ENCODE data around the gene CARM1.
"Not testable (repeated sequence)": the region's sequence is repeated elsewhere in the genome, so short reads cannot be mapped to it uniquely, and the experiment has no call there.

CARM1 gene

GRCh38 chr19:10836479-10837330, 34.6 kb upstream of the CARM1 start:
- peak; percentile 23 for ATAC-seq
- peaks cover 17% of the 10 kb centered on the region for H3K4me1 Mint-ChIP-seq
- peaks cover 4% of the 10 kb centered on the region for H3K27me3 Mint-ChIP-seq
- peaks cover 13% of the 10 kb centered on the region for H3K36me3 Mint-ChIP-seq (ENCODE audit: low read depth)
- H3K9me3 Mint-ChIP-seq = peaks cover 12% of the 10 kb centered on the region
- peak overlapping the region; percentile 92 for H3K4me3 Mint-ChIP-seq
- DNase-seq = peak; percentile 83
- H3K27ac Mint-ChIP-seq = peak overlapping the region; percentile 99

GRCh38 chr19:10837649-10838048, 33.7 kb upstream of the CARM1 start:
- Mint-ChIP-seq H3K36me3 (ENCODE audit: low read depth) (peaks cover 11% of the 10 kb centered on the region), H3K4me1 (peaks cover 17% of the 10 kb centered on the region), H3K9me3 (peaks cover 12% of the 10 kb centered on the region)
- not testable (repeated sequence) for H3K27ac Mint-ChIP-seq, DNase-seq, ATAC-seq, H3K27me3 Mint-ChIP-seq, H3K4me3 Mint-ChIP-seq

GRCh38 chr19:10838377-10838776, 33.0 kb upstream of the CARM1 start:
- H3K27ac Mint-ChIP-seq = no peak overlapping the region
- peaks cover 12% of the 10 kb centered on the region for H3K9me3 Mint-ChIP-seq
- peaks cover 17% of the 10 kb centered on the region for H3K4me1 Mint-ChIP-seq
- peaks cover 4% of the 10 kb centered on the region for H3K27me3 Mint-ChIP-seq
- H3K36me3 Mint-ChIP-seq (ENCODE audit: low read depth) = peaks cover 8% of the 10 kb centered on the region
- DNase-seq (no peak), ATAC-seq (no peak)
- no peak overlapping the region for H3K4me3 Mint-ChIP-seq

DNA sequence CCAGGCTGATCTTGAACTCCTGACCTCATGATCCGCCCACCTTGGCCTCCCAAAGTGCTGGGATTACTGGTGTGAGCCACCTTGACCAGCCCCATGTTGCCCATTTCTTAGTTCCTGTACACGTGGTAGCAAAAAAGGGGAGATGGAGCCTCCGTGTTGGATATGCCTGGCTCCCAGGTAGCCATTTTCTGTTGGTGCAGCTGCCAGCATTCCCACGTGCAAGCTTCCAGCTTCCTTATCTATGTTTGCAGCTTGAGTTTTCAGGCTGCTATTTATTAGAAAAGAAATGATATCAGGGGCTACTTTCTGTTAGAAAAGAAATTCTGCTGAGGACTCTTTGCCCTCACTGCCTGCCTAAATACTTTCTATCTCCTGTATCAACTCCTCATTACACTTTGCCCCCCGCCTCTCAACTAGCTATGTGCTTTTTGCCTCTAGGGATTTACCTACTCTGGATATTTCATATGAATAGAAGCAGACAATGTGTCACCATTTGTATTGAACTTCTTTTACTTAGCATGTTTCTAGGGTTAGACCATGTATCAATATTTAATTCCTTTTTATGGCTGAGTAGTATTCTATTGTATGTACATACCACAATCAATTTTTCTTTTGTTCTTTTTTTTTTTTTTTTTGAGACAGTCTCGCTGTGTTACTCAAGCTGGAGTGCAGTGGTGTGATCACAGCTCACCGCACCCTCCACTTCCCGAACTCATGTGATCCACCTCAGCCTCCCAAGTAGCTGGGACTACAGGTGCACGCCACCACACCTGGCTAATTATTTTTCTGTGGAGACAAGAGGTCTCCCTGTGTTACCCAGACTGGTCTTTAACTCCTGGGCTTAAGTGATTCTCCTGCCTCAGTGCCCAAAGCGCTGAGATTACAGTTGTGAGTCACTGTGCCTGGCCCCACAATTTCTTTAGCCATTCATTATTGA, 32.0 kb upstream of the CARM1 start:
- Mint-ChIP-seq H3K36me3 (ENCODE audit: low read depth) (peaks cover 10% of the 10 kb centered on the region), H3K27me3 (peaks cover 4% of the 10 kb centered on the region), H3K4me3 (no peak overlapping the region), H3K27ac (no peak overlapping the region), H3K9me3 (peaks cover 12% of the 10 kb centered on the region), H3K4me1 (peaks cover 17% of the 10 kb centered on the region)
- DNase-seq (no peak), ATAC-seq (no peak)

GRCh38 chr19:10842788-10843187, 28.6 kb upstream of the CARM1 start:
- Mint-ChIP-seq H3K27ac (no peak overlapping the region), H3K4me3 (no peak overlapping the region), H3K9me3 (peaks cover 4% of the 10 kb centered on the region), H3K36me3 (ENCODE audit: low read depth) (peaks cover 2% of the 10 kb centered on the region), H3K27me3 (peaks cover 3% of the 10 kb centered on the region), H3K4me1 (peaks cover 2% of the 10 kb centered on the region)
- no peak for ATAC-seq
- no peak for DNase-seq

DNA sequence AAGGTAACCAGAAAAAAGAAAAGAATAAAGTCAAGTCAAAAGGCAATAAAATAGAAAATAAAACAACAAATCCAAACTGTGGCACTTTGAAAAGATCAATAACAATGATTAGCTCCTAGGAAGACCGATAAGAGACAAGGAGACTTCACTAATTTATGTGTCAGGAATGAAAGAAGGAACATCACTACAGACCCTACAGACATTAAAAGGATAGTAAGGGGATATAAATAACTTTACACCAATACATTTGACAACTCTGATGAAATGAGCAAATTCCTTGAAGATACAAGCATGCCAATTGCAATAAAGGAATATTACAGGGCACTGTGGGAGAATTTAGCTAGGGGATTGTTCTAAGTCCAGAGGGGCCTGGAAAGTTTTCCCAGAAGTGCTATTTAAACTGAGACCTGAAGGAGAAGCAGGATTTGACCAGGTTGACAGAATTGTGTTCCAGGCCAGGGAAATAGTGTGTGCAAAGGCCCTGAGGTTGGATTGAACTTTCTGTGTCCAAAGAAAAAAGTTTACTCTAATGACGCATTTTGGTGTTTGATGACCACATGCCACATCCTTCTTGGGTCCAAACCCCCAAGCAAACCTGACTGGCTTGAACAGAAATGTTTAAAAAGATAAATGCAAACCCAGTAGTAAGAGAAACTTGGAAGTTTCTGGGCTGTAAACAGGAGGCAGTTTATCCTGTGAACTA, 24.7 kb upstream of the CARM1 start:
- peaks cover 10% of the 10 kb centered on the region for H3K4me1 Mint-ChIP-seq
- H3K36me3 Mint-ChIP-seq (ENCODE audit: low read depth) = peaks cover 2% of the 10 kb centered on the region
- H3K27me3 Mint-ChIP-seq = peaks cover 3% of the 10 kb centered on the region
- H3K27ac Mint-ChIP-seq = no peak overlapping the region
- ATAC-seq = no peak
- no peak overlapping the region for H3K4me3 Mint-ChIP-seq
- H3K9me3 Mint-ChIP-seq = no peaks in the 10 kb centered on the region
- DNase-seq = no peak

- peak within 1 kb of the TSS; percentile 39 for H3K4me3 Mint-ChIP-seq
Measured at GRCh38 chr19:10848230-10848856, 23.0 kb upstream of the CARM1 start, which contains the start of gene C19orf38. Gene C19orf38 (plus strand): TSS chr19:10848415. CDS start chr19:10848509, 94 bp downstream.

DNA sequence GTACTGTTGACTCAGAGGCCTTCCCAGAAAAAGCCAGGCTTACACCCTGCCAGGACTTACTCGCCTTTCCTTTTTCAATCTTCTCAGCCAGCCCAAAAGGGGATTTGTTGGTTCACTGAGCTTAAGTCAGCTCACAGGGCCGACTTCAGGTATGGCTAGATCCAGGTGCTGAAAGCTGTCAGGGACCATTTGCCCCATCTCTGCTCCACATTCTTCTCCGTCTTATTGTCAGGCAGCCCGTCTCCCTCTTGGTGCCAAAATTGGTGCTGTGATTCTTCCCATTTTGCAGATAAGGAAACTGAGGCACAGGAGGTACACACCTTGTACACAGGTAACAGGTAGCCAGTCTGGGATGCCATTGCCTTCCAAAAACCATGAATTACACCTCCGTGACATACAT, 20.7 kb upstream of the CARM1 start:
- no peaks in the 10 kb centered on the region for H3K9me3 Mint-ChIP-seq
- no peaks in the 10 kb centered on the region for H3K36me3 Mint-ChIP-seq (ENCODE audit: low read depth)
- no peak overlapping the region for H3K4me3 Mint-ChIP-seq
- H3K27me3 Mint-ChIP-seq = no peaks in the 10 kb centered on the region
- H3K27ac Mint-ChIP-seq = no peak overlapping the region
- peaks cover 10% of the 10 kb centered on the region for H3K4me1 Mint-ChIP-seq
- no peak for DNase-seq
- ATAC-seq = no peak

More at GRCh38 chr19:10848230-10848856, 23.0 kb upstream of the CARM1 start, which contains the start of gene C19orf38:
- H3K27me3 Mint-ChIP-seq = peaks cover 3% of the 10 kb centered on the region
- DNase-seq (no peak), ATAC-seq (peak; percentile 67)
- H3K9me3 Mint-ChIP-seq = no peaks in the 10 kb centered on the region
- no peak within 1 kb of the TSS for H3K27ac Mint-ChIP-seq
- H3K4me1 Mint-ChIP-seq = peaks cover 10% of the 10 kb centered on the region
- peaks cover 2% of the 10 kb centered on the region for H3K36me3 Mint-ChIP-seq (ENCODE audit: low read depth)

DNA sequence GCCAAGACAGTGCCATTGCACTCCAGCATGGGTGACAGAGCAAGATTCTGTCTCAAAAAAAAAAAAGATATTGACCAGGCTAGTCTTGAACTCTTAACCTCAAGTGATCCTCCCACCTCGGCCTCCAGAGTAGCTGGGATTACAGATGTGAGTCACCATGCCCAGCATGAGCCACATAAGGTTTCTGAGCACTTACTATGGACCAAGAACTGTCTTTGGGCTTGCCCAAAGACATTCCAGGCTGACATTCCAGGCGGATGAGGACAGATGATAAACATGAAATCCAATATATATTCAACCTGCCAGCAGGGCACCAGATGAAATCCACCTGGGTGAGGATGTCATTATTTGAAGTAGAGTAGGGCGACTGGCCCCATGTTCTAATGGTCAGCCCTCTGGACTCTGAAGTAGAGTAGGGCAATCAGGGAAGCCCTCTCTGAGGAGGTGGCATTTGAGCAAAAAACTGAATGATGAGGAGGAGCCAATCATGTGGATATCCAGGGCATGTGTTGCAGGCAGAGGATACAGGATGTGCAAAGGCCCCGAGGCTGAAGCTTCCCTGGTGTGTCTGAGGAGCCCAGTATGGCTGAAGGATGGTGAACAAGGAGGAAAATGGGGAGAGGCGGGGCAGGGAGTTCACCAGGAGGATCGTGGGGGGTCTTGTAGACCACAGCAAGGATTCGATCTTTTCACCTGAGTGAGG, 19.1 kb upstream of the CARM1 start:
- Mint-ChIP-seq H3K27ac (no peak overlapping the region), H3K4me3 (no peak overlapping the region), H3K9me3 (no peaks in the 10 kb centered on the region), H3K36me3 (ENCODE audit: low read depth) (no peaks in the 10 kb centered on the region), H3K4me1 (peaks cover 10% of the 10 kb centered on the region), H3K27me3 (no peaks in the 10 kb centered on the region)
- DNase-seq (no peak), ATAC-seq (no peak)

DNA sequence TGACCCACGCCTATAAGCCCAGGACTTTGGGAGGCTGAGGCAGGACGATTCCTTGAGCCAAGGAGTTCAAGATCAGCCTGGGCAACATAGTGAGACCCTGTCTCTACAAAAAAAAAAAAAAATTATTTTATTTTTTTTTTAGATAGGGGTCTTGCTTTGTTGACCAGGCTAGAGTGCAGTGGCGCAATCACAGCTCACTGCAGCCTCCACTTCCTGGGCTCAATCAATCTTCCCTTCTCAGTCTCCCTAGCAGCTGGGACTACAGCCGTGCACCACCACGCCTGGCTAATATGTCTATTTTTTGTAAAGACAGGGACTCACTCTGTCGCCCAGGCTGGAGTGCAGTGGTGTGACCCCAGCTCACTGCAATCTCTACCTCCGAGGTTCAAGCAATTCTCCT, 18.4 kb upstream of the CARM1 start:
- H3K4me1 Mint-ChIP-seq = peaks cover 8% of the 10 kb centered on the region
- H3K36me3 Mint-ChIP-seq (ENCODE audit: low read depth) = no peaks in the 10 kb centered on the region
- H3K9me3 Mint-ChIP-seq = no peaks in the 10 kb centered on the region
- H3K27ac Mint-ChIP-seq = no peak overlapping the region
- H3K4me3 Mint-ChIP-seq = no peak overlapping the region
- no peaks in the 10 kb centered on the region for H3K27me3 Mint-ChIP-seq
- ATAC-seq (no peak), DNase-seq (no peak)

DNA sequence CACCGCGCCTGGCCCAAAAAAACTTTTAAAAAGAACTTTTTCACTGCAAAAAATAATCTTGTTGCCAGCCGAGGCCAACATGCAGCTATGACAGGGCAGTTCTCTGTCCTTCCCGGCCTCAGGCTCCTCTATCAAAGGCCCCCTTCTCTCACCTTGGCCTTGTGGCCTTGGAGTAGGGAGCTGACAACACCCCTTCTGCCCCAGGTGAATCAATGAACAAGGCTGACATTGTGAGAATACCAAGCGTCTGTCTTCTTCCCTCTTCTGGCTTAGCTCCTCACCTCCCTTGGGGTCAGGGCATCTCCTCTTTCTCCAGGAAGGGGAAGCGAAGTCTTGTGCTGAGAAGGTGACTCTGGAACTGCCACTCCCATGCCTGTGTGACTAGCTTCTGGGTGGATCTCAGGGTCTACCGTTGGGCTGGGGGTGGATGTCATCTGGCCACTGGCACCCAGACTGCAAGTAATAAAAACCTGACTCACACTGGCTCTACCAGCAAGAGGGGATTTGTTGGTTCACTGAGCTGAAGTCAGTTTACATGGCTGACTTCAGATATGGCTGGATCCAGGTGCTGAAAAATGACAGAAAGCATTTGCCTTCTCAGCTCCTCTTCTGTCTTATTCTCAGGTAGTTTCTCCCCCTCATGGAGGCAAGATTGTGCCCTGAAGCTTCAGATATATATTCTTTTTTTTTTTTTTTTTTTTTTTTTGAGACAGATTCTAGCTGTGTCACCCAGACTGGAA, 16.8 kb upstream of the CARM1 start:
- H3K36me3 Mint-ChIP-seq (ENCODE audit: low read depth) = no peaks in the 10 kb centered on the region
- no peak for ATAC-seq
- H3K4me1 Mint-ChIP-seq = no peaks in the 10 kb centered on the region
- no peaks in the 10 kb centered on the region for H3K27me3 Mint-ChIP-seq
- no peak overlapping the region for H3K4me3 Mint-ChIP-seq
- DNase-seq = no peak
- no peak overlapping the region for H3K27ac Mint-ChIP-seq
- no peaks in the 10 kb centered on the region for H3K9me3 Mint-ChIP-seq

- Mint-ChIP-seq H3K36me3 (ENCODE audit: low read depth) (no peaks in the 10 kb centered on the region), H3K4me3 (no peak overlapping the region), H3K27me3 (no peaks in the 10 kb centered on the region), H3K27ac (no peak overlapping the region), H3K9me3 (no peaks in the 10 kb centered on the region), H3K4me1 (no peaks in the 10 kb centered on the region)
- no peak for ATAC-seq
- DNase-seq = no peak
Measured at GRCh38 chr19:10855879-10856522, 15.4 kb upstream of the CARM1 start.

Measured in activated naive CD8-positive, alpha-beta T cell treated with anti-CD3 and anti-CD28 coated beads, Interleukin-2, amount 50 U/mL, for 24 hours (primary cell).